ENCODE results near the gene SLC38A10. TPM values are rescaled to one million over a fixed set of nuclear protein-coding genes. Genes with fewer than 3 reads are reported as not detected.

SLC38A10 gene
- polyA plus RNA-seq, 1 donor (not counting 4 experiments of a cell fraction or from before 2014, with no cell fraction given): 16.8 TPM

- no peaks in the 10 kb centered on the region for H3K9me3 ChIP-seq (ENCODE audit: control insufficient read depth, low read depth, low read length)
- H3K79me2 ChIP-seq (ENCODE audit: control insufficient read depth, insufficient read depth, low read length): no peaks in the 10 kb centered on the region
- peaks cover 6% of the 10 kb centered on the region for H3K27me3 ChIP-seq (ENCODE audit: control insufficient read depth, extremely low read depth, insufficient read depth, low read length)
- no peak overlapping the region for H3K9ac ChIP-seq (ENCODE audit: control insufficient read depth, extremely low read depth, insufficient read depth, low read length)
- FAIRE-seq (no peak), DNase-seq (ENCODE audit: low read depth, low spot score) (no peak)
- no peak overlapping the region for H3K4me2 ChIP-seq (ENCODE audit: control insufficient read depth, extremely low read depth, insufficient read depth, low read depth, low read length)
- H3K9me1 ChIP-seq (ENCODE audit: control insufficient read depth, extremely low read depth, insufficient read depth, low read length): peaks cover 3% of the 10 kb centered on the region
- TF ChIP-seq EZH2 (IDR thresholded peaks at IDR 0.05; ENCODE audit: low read length): no peak
- no peak for TF ChIP-seq CTCF (optimal IDR thresholded peaks at IDR 0.05 in 1 of 3, IDR thresholded peaks at IDR 0.05 in 1 of 3, conservative IDR thresholded peaks at IDR 0.05 in 1 of 3; ENCODE audit: extremely low read depth in 1 of 3, insufficient read depth in 2 of 3, low read length in 3 of 3)
- H3K27ac ChIP-seq (ENCODE audit: control insufficient read depth, insufficient read depth, low read length): no peak overlapping the region
- peaks cover 11% of the 10 kb centered on the region for H3K4me1 ChIP-seq (ENCODE audit: control insufficient read depth, extremely low read depth, insufficient read depth, low read length)
- dilution Hi-C loops (cut with MboI; ENCODE audit: extremely low pct_ligation_motif_present, low sequenced_read_pairs): no loop called here
- H3K4me3 ChIP-seq (ENCODE audit: control insufficient read depth in 2 of 3, extremely low read depth in 1 of 3, insufficient read depth in 2 of 3, low read depth in 1 of 3, low read length in 3 of 3): no peak overlapping the region
- H4K20me1 ChIP-seq (ENCODE audit: control insufficient read depth, extremely low read depth, insufficient read depth, low read length): peaks cover 2% of the 10 kb centered on the region
- H3K36me3 ChIP-seq (ENCODE audit: control insufficient read depth in 2 of 2, extremely low read depth in 1 of 2, insufficient read depth in 2 of 2, low read length in 2 of 2): no peaks in the 10 kb centered on the region
- H2AFZ ChIP-seq (ENCODE audit: control insufficient read depth, low read length): no peak overlapping the region
These were observed 7.8 kb upstream of the SLC38A10 start for GRCh38 chr17:81302861-81303333.

- no peaks in the 10 kb centered on the region for H3K9me3 ChIP-seq (ENCODE audit: control insufficient read depth, low read depth, low read length)
- peaks cover 3% of the 10 kb centered on the region for H3K9me1 ChIP-seq (ENCODE audit: control insufficient read depth, extremely low read depth, insufficient read depth, low read length)
- FAIRE-seq (no peak), DNase-seq (ENCODE audit: low read depth, low spot score) (no peak)
- H3K4me2 ChIP-seq (ENCODE audit: control insufficient read depth, extremely low read depth, insufficient read depth, low read depth, low read length): no peak overlapping the region
- dilution Hi-C loops (cut with MboI; ENCODE audit: extremely low pct_ligation_motif_present, low sequenced_read_pairs): no loop called here
- H3K27me3 ChIP-seq (ENCODE audit: control insufficient read depth, extremely low read depth, insufficient read depth, low read length): peaks cover 6% of the 10 kb centered on the region
- H3K4me3 ChIP-seq (ENCODE audit: control insufficient read depth in 2 of 3, extremely low read depth in 1 of 3, insufficient read depth in 2 of 3, low read depth in 1 of 3, low read length in 3 of 3): no peak overlapping the region
- TF ChIP-seq CTCF (optimal IDR thresholded peaks at IDR 0.05 in 1 of 3, IDR thresholded peaks at IDR 0.05 in 1 of 3, conservative IDR thresholded peaks at IDR 0.05 in 1 of 3; ENCODE audit: extremely low read depth in 1 of 3, insufficient read depth in 2 of 3, low read length in 3 of 3) (no peak), EZH2 (IDR thresholded peaks at IDR 0.05; ENCODE audit: low read length) (no peak)
- H3K9ac ChIP-seq (ENCODE audit: control insufficient read depth, extremely low read depth, insufficient read depth, low read length): no peak overlapping the region
- H3K4me1 ChIP-seq (ENCODE audit: control insufficient read depth, extremely low read depth, insufficient read depth, low read length): peaks cover 11% of the 10 kb centered on the region
- no peaks in the 10 kb centered on the region for H3K36me3 ChIP-seq (ENCODE audit: control insufficient read depth in 2 of 2, extremely low read depth in 1 of 2, insufficient read depth in 2 of 2, low read length in 2 of 2)
- no peaks in the 10 kb centered on the region for H3K79me2 ChIP-seq (ENCODE audit: control insufficient read depth, insufficient read depth, low read length)
- H4K20me1 ChIP-seq (ENCODE audit: control insufficient read depth, extremely low read depth, insufficient read depth, low read length): peaks cover 2% of the 10 kb centered on the region
- H3K27ac ChIP-seq (ENCODE audit: control insufficient read depth, insufficient read depth, low read length): no peak overlapping the region
- no peak overlapping the region for H2AFZ ChIP-seq (ENCODE audit: control insufficient read depth, low read length)
These were observed 7.2 kb upstream of the SLC38A10 start for GRCh38 chr17:81302324-81302723.
